Left lung (tissue), 10 donors: ENCODE measurements around the gene KCNAB1. TPM values are rescaled to one million over a fixed set of nuclear protein-coding genes. Genes with fewer than 3 reads are reported as not detected.
"Not testable (repeated sequence)": the region's sequence is repeated elsewhere in the genome, so short reads cannot be mapped to it uniquely, and the experiment has no call there.

Experiments used
- ATAC-seq: fragments of 200-7000 bp; cut with Tn5 transposase; one replicate; pipeline ENCODE4 v1.9.1; 2020; ENCODE audit warnings: moderate library complexity
- DNase-seq, 4 donors: peaks; one replicate each; pipeline ENCODE4 v3.0.0-alpha.2; 2013 to 2020
- H3K27ac ChIP-seq, 2 donors: fragments of 200-600 bp; sonication (generic) in 1 of 2; one replicate each; pipeline versions ENCODE4 v1.5.0 to v1.8.0; 2020 to 2021
- H3K27me3 ChIP-seq, 2 donors: fragments of 200-600 bp; sonication (generic) in 1 of 2; one replicate each; pipeline versions ENCODE4 v1.5.0 to v1.8.0; 2020 to 2021
- H3K36me3 ChIP-seq, 2 donors: fragments of 200-600 bp; sonication (generic) in 1 of 2; one replicate each; pipeline versions ENCODE4 v1.5.0 to v1.8.0; 2020 to 2021
- H3K4me1 ChIP-seq, 2 donors: fragments of 200-600 bp; one replicate each; pipeline ENCODE4 v1.8.0; 2021
- H3K4me3 ChIP-seq, 2 donors: fragments of 200-600 bp; sonication (generic) in 1 of 2; one replicate each; pipeline versions ENCODE4 v1.5.0 to v1.8.0; 2020 to 2021; ENCODE audit warnings: mild to moderate bottlenecking in 1 of 2
- H3K9me3 ChIP-seq, 2 donors: fragments of 200-600 bp; sonication (generic) in 1 of 2; one replicate each; pipeline versions ENCODE4 v1.5.0 to v1.8.0; 2020 to 2021
- intact Hi-C, 2 donors: fragments of 100-400 bp; cut with DNase I; formaldehyde crosslinking; loops; one replicate each; pipeline versions ENCODE4 v1.11.2 to v1.14.2; 2022
- polyA plus RNA-seq, 6 donors: library from polyadenylated mRNA; unstranded; fragments of 120-200 nt; gene quantifications; one replicate each; pipeline ENCODE4 v1.2.1, GENCODE V29; 2013; ENCODE audit not compliant: insufficient read length in 6 of 6
- total RNA-seq, 2 donors: library from RNA; stranded (reverse); fragmentation: NEBNext Ultra II Directional; extraction: Animal tissue kit (Norgen Biotek cat#: 25700); gene quantifications; one replicate each; pipeline ENCODE4 v1.2.1, GENCODE V29; 2021
- TF ChIP-seq, protein P1 (sequence below), 2 donors: fragments of 200-600 bp; sonication (generic) in 1 of 2; IDR thresholded peaks; one replicate each; pipeline versions ENCODE4 v1.5.0 to v1.8.0; 2021; ENCODE audit warnings: antibody characterized with exemption in 2 of 2
- donor health status: DM: no; HTN: yes; CAD: no.
- donor health status: DM: no; HTN: no; CAD: no.

The KCNAB1 gene
- total and polyA plus RNA-seq, 8 donors: 0.58 to 1.7 (median 1.5) TPM

DNA sequence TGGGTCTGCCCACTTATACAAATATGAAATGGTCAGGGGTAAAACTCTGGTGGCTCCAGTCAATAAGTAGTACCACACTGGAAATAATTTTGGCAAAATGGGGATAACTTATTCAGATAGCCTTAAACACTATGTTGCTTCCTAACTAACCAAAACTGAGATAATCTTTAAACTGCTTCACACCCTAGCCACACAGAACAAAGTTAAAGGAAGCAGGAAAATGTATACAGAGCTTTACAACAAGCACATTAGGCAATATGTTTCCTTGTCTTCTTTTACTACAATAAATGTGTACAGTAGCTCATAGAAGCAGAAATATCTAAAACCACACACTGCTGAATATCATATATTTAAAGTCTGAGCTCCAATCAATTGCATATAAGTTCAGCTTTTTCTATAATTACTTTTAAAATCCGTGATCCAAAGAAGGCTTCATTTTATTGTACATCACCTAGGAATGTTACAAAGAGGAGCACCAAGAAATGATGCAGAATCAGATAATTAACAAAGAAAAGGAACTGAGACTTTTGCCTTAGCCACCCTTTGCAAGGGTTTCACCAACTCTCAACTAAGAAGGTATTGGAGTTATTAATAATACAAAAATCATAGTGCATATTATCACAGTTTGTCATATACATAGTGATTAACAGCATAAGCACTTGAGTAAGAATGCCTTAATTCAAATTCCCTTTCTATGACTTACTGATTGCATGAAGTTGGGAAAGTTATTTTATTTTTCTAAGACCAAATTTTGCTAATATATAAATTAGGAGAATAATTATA, 443.7 kb downstream of the KCNAB1 start:
- no peaks in the 10 kb centered on the region for H3K36me3 ChIP-seq
- DNase-seq: no peak
- intact Hi-C loops: no loop called here
- H3K4me1 ChIP-seq: no peaks in the 10 kb centered on the region
- no peaks in the 10 kb centered on the region for H3K9me3 ChIP-seq
- H3K4me3 ChIP-seq: no peak overlapping the region
- H3K27ac ChIP-seq: no peak overlapping the region
- TF ChIP-seq, protein P1, sequence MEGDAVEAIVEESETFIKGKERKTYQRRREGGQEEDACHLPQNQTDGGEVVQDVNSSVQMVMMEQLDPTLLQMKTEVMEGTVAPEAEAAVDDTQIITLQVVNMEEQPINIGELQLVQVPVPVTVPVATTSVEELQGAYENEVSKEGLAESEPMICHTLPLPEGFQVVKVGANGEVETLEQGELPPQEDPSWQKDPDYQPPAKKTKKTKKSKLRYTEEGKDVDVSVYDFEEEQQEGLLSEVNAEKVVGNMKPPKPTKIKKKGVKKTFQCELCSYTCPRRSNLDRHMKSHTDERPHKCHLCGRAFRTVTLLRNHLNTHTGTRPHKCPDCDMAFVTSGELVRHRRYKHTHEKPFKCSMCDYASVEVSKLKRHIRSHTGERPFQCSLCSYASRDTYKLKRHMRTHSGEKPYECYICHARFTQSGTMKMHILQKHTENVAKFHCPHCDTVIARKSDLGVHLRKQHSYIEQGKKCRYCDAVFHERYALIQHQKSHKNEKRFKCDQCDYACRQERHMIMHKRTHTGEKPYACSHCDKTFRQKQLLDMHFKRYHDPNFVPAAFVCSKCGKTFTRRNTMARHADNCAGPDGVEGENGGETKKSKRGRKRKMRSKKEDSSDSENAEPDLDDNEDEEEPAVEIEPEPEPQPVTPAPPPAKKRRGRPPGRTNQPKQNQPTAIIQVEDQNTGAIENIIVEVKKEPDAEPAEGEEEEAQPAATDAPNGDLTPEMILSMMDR (IDR thresholded peaks at IDR 0.05): no peak
- no peaks in the 10 kb centered on the region for H3K27me3 ChIP-seq
- no peak for ATAC-seq

GRCh38 chr3:156569016-156569415, 448.6 kb downstream of the KCNAB1 start:
- intact Hi-C loops, H3K4me1 ChIP-seq, ATAC-seq, H3K36me3 ChIP-seq, H3K27ac ChIP-seq, H3K27me3 ChIP-seq, DNase-seq, H3K4me3 ChIP-seq, H3K9me3 ChIP-seq: not testable (repeated sequence)

DNA sequence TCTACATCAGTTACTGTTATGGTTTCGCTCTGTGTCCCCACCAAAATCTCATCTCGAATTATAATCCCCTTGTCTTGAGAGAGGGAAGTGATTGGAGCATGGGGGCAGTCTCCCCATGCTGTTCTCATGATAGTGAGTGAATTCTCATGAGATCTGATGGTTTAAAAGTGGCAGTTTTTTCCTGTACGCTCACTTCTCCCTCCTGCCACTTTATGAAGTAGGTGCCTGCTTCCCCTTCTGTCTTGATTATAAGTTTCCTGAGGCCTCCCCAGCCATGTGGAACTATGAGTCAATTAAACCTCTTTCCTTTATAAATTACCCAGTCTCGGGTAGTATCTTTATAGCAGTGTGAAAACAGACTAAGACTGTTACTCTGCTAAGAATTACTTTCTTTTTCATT, 449.5 kb downstream of the KCNAB1 start:
- DNase-seq, H3K4me1 ChIP-seq, H3K4me3 ChIP-seq, H3K27ac ChIP-seq, ATAC-seq, H3K27me3 ChIP-seq, H3K36me3 ChIP-seq, intact Hi-C loops, H3K9me3 ChIP-seq: not testable (repeated sequence)

GRCh38 chr3:156575641-156576040, 455.3 kb downstream of the KCNAB1 start:
- Histone ChIP-seq H3K4me1 (peaks cover 0 to 26% of the 10 kb centered on the region in 2 donors), H3K9me3 (no peaks in the 10 kb centered on the region), H3K36me3 (no peaks in the 10 kb centered on the region), H3K27ac (no peak overlapping the region), H3K27me3 (no peaks in the 10 kb centered on the region), H3K4me3 (no peak overlapping the region)
- no peak for ATAC-seq
- intact Hi-C loops: no loop called here
- TF ChIP-seq, protein P1 (IDR thresholded peaks at IDR 0.05): no peak
- DNase-seq: no peak

- H3K4me1 ChIP-seq: peaks cover 0 to 26% of the 10 kb centered on the region in 2 donors
- H3K27ac ChIP-seq: no peak overlapping the region
- ATAC-seq: no peak
- H3K36me3 ChIP-seq: no peaks in the 10 kb centered on the region
- DNase-seq: no peak
- intact Hi-C loops: no loop called here
- no peaks in the 10 kb centered on the region for H3K9me3 ChIP-seq
- TF ChIP-seq, protein P1 (IDR thresholded peaks at IDR 0.05): no peak
- H3K27me3 ChIP-seq: no peaks in the 10 kb centered on the region
- no peak overlapping the region for H3K4me3 ChIP-seq
Observed at GRCh38 chr3:156576051-156576450, 455.7 kb downstream of the KCNAB1 start.

DNA sequence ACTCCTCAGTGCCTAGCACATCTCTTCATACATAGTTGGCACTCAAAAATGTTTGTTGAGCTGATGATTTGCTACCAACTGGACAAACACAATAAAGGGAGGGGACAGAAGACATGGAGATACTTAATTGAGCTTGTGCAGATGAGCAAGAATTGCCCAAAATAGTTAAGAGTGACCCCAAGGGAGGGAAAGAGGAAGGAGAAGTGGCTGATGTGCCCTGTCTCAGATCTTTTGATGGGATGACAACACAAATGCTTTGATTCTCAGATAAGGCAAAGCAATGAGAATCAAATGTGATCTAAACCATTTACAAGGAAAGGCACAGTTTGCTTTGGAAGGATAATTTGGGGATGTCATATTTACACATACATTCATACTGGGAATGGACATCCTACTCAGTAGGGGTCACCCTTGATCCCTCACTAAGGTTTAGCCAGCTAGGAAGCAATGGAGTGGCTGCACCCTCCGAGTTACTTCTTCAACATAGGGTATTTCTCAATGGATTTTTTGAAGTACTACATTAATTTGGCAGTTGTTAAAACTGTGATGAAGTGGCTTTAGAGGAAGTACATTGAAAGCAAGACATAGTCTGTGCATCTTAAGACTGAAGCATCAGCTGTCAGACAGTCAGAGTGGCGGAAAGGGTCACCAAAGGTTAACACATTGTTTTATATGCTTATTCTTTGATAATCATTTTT, 456.4 kb downstream of the KCNAB1 start:
- intact Hi-C loops: no loop called here
- ATAC-seq: peak; percentile 93
- H3K27ac ChIP-seq: no peak overlapping the region

More for the DNA sequence above, 456.4 kb downstream of the KCNAB1 start:
- Histone ChIP-seq H3K27me3 (no peaks in the 10 kb centered on the region), H3K4me1 (peaks cover 0 to 26% of the 10 kb centered on the region in 2 donors), H3K36me3 (no peaks in the 10 kb centered on the region), H3K4me3 (no peak overlapping the region), H3K9me3 (no peaks in the 10 kb centered on the region)
- TF ChIP-seq, protein P1 (IDR thresholded peaks at IDR 0.05): peak in 1 of 2 donors; percentile 28
- DNase-seq: no peak
